ENCODE measurements around the gene DNM3.

GRCh38 chr1:172109359-172109758, 268.1 kb downstream of the DNM3 start:
- TF ChIP-seq CTCF (optimal IDR thresholded peaks at IDR 0.05 in 1 of 3, IDR thresholded peaks at IDR 0.05 in 1 of 3, conservative IDR thresholded peaks at IDR 0.05 in 1 of 3; ENCODE audit: extremely low read depth in 1 of 3, insufficient read depth in 2 of 3, low read length in 3 of 3) (no peak), EZH2 (IDR thresholded peaks at IDR 0.05; ENCODE audit: low read length) (no peak)
